Keratinocyte (primary cell): ENCODE results near the gene CACNB2.

Source experiments
- EZH2 ChIP-seq: IDR thresholded peaks from one replicate; pipeline ENCODE4 v1.6.1; 2012; ENCODE audit warnings: inconsistent platforms, mild to moderate bottlenecking, low read length, moderate library complexity
- TF ChIP-seq, protein P1 (sequence below), 3 experiments: IDR thresholded peaks in 1 of 3; conservative IDR thresholded peaks in 1 of 3; optimal IDR thresholded peaks in 1 of 3; 2 replicates in 2 of 3; 3 replicates in 1 of 3; pipeline versions ENCODE3 to v1.5.1; 2011; ENCODE audit warnings: low read length in 3 of 3, mild to moderate bottlenecking in 3 of 3, moderate library complexity in 2 of 3, control low read depth in 1 of 3, inconsistent platforms in 1 of 3; ENCODE audit not compliant: insufficient read depth in 2 of 3; ENCODE audit errors: extremely low read depth in 1 of 3

DNA sequence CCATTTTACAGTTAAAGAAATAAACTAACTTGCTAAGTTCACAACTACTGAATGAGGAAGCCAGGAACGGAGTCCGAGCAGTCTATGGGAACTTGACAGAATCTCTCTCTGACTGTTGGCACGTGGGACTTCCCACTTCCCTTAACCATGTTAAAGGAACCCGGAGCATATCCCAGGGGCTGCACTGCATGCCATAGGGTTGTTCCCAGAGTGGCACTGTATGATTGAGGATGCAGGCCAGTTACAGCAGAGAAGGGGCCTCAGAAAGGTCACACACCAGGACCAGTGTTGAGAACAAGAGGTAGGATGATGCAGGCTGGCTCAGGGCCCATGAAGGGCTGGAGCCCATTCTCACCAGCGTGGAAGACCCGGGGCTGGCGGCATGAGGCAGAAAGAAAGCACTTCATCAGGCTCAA lies 309.4 kb downstream of the CACNB2 start:
- TF ChIP-seq, protein P1, sequence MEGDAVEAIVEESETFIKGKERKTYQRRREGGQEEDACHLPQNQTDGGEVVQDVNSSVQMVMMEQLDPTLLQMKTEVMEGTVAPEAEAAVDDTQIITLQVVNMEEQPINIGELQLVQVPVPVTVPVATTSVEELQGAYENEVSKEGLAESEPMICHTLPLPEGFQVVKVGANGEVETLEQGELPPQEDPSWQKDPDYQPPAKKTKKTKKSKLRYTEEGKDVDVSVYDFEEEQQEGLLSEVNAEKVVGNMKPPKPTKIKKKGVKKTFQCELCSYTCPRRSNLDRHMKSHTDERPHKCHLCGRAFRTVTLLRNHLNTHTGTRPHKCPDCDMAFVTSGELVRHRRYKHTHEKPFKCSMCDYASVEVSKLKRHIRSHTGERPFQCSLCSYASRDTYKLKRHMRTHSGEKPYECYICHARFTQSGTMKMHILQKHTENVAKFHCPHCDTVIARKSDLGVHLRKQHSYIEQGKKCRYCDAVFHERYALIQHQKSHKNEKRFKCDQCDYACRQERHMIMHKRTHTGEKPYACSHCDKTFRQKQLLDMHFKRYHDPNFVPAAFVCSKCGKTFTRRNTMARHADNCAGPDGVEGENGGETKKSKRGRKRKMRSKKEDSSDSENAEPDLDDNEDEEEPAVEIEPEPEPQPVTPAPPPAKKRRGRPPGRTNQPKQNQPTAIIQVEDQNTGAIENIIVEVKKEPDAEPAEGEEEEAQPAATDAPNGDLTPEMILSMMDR (optimal IDR thresholded peaks at IDR 0.05 in 1 of 3, IDR thresholded peaks at IDR 0.05 in 1 of 3, conservative IDR thresholded peaks at IDR 0.05 in 1 of 3; ENCODE audit: extremely low read depth in 1 of 3, insufficient read depth in 2 of 3, low read length in 3 of 3), result no peak
- no peak for TF ChIP-seq EZH2
